CD4-positive, CD25-positive, alpha-beta regulatory T cell (primary cell): ENCODE measurements around the gene AGXT. TPM values are rescaled to one million over a fixed set of nuclear protein-coding genes. Genes with fewer than 3 reads are reported as not detected.
"Not testable (repeated sequence)": the region's sequence is repeated elsewhere in the genome, so short reads cannot be mapped to it uniquely, and the experiment has no call there.

Experiments
- ATAC-seq, 2 donors: fragments of 150-1000 bp; cut with Tn5 transposase; one replicate each; pipeline ENCODE4 v1.10.0; 2021; ENCODE audit warnings: low read depth in 2 of 2, moderate number of reproducible peaks in 2 of 2, moderate library complexity in 1 of 2
- DNase-seq, 3 donors: peaks; one replicate each; pipeline versions ENCODE4 v3.0.0 to v3.0.0-alpha.2; 2012 to 2022; ENCODE audit warnings: mixed read lengths in 1 of 3
- H3K27ac ChIP-seq: one replicate; pipeline ENCODE4 v1.7.0; 2013; ENCODE audit warnings: mild to moderate bottlenecking, low read length; ENCODE audit not compliant: insufficient read depth, poor library complexity, severe bottlenecking
- H3K27me3 ChIP-seq: one replicate; pipeline ENCODE4 v1.7.0; 2013; ENCODE audit warnings: low read length; ENCODE audit not compliant: control insufficient read depth, insufficient read depth
- H3K36me3 ChIP-seq: one replicate; pipeline ENCODE4 v1.7.0; 2013; ENCODE audit warnings: mild to moderate bottlenecking, low read length, moderate library complexity; ENCODE audit not compliant: control insufficient read depth, insufficient read depth
- H3K4me1 ChIP-seq: 2 replicates; pipeline ENCODE4 v1.7.0; 2013; ENCODE audit warnings: mild to moderate bottlenecking, low read length; ENCODE audit not compliant: insufficient read depth, control insufficient read depth, poor library complexity, severe bottlenecking
- H3K4me3 ChIP-seq: one replicate; pipeline ENCODE4 v1.7.0; 2013; ENCODE audit warnings: low read depth, mild to moderate bottlenecking, low read length, moderate library complexity
- H3K9me3 ChIP-seq, 2 experiments: 1 replicate in 1 of 2; 2 replicates in 1 of 2; pipeline ENCODE4 v1.7.0; 2013; ENCODE audit warnings: low read length in 2 of 2, mild to moderate bottlenecking in 1 of 2, moderate library complexity in 1 of 2; ENCODE audit not compliant: control insufficient read depth in 2 of 2
- H3K27ac Mint-ChIP-seq, 3 donors: one replicate each; pipeline ENCODE4 v1.8.0; 2020 to 2022; ENCODE audit warnings: mild to moderate bottlenecking in 3 of 3, mixed read lengths in 3 of 3, moderate library complexity in 2 of 3
- H3K27me3 Mint-ChIP-seq: one replicate; pipeline ENCODE4 v1.8.0; 2022; ENCODE audit warnings: mild to moderate bottlenecking, mixed read lengths
- H3K36me3 Mint-ChIP-seq: one replicate; pipeline ENCODE4 v1.8.0; 2020; ENCODE audit warnings: mixed read lengths
- H3K4me1 Mint-ChIP-seq, 4 donors: one replicate each; pipeline ENCODE4 v1.8.0; 2020 to 2022; ENCODE audit warnings: mixed read lengths in 4 of 4, mild to moderate bottlenecking in 1 of 4
- H3K4me3 Mint-ChIP-seq, 4 donors: one replicate each; pipeline ENCODE4 v1.8.0; 2020 to 2022; ENCODE audit warnings: mild to moderate bottlenecking in 4 of 4, mixed read lengths in 4 of 4, moderate library complexity in 3 of 4
- H3K9me3 Mint-ChIP-seq, 7 donors: one replicate each; pipeline ENCODE4 v1.8.0; 2020 to 2022; ENCODE audit warnings: mixed read lengths in 7 of 7, mild to moderate bottlenecking in 3 of 7, moderate library complexity in 2 of 7
- polyA plus RNA-seq, 4 donors: library from polyadenylated mRNA; unstranded; fragments of 300-500 nt; fragmentation: Illumina TruSeq; gene quantifications; one replicate each; pipeline ENCODE4 v1.2.3, GENCODE V29; 2021
- total RNA-seq: library from RNA; stranded (reverse); gene quantifications from one replicate; pipeline ENCODE4 v1.2.3, GENCODE V29; 2022

Gene AGXT
- total and polyA plus RNA-seq, 5 donors from 2014 or later: not detected

DNA sequence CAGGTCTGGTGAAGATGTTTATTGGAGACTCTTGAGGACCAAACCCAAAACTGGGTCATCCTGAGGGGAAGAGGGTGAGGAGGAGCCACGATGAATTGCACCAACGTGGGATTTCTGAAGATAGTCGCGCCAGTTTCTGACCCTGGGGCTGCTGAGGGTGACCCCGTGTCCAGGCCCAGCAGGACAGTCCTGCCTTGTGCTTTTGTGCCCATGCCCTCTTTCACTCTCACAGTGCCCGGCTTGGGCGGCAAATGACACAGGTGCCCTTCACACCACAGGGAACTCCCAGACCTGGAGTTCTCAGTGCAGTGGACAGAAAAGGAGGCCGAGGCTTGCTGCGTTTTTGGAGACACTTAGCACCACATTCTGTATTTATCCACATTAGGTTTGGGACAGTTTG is 33.1 kb upstream of the AGXT start:
- Mint-ChIP-seq H3K4me3 (no peak overlapping the region), H3K27ac (peak overlapping the region in 1 of 3 donors; percentile 26), H3K4me1 (peaks cover 0 to 6% (median 0%) of the 10 kb centered on the region in 4 donors), H3K36me3 (no peaks in the 10 kb centered on the region), H3K9me3 (peaks cover 0 to 1% (median 0%) of the 10 kb centered on the region in 7 donors), H3K27me3 (peaks cover 29% of the 10 kb centered on the region)
- H3K4me1 ChIP-seq: peaks cover 11% of the 10 kb centered on the region
- H3K4me3 ChIP-seq: no peak overlapping the region
- no peaks in the 10 kb centered on the region for H3K36me3 ChIP-seq
- no peaks in the 10 kb centered on the region for H3K27me3 ChIP-seq
- no peak for DNase-seq
- no peaks in the 10 kb centered on the region for H3K9me3 ChIP-seq
- no peak for ATAC-seq
- H3K27ac ChIP-seq: no peak overlapping the region

DNA sequence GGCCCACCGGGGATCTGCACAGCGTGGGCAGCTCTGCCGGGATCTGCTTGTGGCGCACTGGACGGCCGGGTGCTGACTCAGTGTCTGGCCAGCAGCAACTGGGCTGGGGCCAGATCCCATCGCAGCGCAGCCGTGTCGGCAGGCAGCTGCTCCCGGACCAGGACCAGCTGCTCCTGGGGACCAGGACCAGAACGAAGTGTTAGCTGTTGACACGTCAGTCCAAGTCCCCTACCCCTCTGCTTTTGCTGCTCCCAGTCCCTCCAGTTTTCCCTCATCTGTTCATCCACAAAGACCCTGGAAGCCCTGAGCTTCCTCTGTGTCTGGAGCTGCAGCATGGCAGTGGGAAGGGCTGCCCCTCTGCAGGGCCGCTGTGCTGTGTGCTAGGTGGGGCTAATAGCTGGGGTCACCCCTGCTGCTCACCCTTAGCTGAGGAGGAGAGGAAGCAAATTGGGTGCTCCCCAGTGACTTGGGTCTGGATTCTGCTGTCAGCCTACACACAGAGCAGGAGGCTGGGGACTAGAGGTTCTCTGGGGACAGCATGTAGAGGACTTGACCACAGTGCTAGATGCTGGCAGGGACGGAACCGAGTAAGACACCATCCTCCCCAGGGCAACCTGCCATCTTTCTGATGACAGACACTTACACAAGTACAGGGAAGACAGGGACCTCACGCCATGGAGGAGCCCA is 31.7 kb upstream of the AGXT start:
- no peaks in the 10 kb centered on the region for H3K27me3 ChIP-seq
- peaks cover 22% of the 10 kb centered on the region for H3K27me3 Mint-ChIP-seq
- ATAC-seq (no peak), DNase-seq (no peak)
- H3K4me1 Mint-ChIP-seq: peaks cover 0 to under 1% (median 0%) of the 10 kb centered on the region in 4 donors
- H3K36me3 Mint-ChIP-seq: no peaks in the 10 kb centered on the region
- H3K4me3 ChIP-seq: no peak overlapping the region
- H3K9me3 Mint-ChIP-seq: peaks cover 0 to 1% (median 0%) of the 10 kb centered on the region in 7 donors
- H3K27ac ChIP-seq: no peak overlapping the region
- H3K36me3 ChIP-seq: no peaks in the 10 kb centered on the region
- H3K4me3 Mint-ChIP-seq: no peak overlapping the region
- no peak overlapping the region for H3K27ac Mint-ChIP-seq
- peaks cover 5% of the 10 kb centered on the region for H3K4me1 ChIP-seq
- H3K9me3 ChIP-seq: no peaks in the 10 kb centered on the region

DNA sequence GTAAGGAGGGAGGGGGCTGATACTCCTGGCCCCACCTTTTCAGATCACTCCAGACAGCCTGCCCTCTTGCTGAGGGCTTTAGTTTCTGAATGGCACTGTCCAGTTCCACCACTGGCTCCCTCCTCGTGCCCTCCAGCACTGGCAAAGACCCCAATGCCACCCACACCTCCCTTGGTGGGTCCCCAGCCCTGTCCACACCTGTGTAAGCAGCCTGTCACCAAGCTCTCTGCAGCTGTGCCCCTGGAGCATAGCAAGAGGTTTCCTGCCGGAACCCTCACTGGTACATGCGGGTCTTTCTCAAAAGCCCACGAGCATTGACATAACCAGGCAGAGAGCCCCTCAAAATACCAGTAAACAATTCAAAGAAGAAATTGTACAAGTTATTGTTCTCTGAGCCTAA is 31.0 kb upstream of the AGXT start:
- Histone ChIP-seq H3K36me3 (no peaks in the 10 kb centered on the region), H3K4me1 (peaks cover 2% of the 10 kb centered on the region), H3K27ac (no peak overlapping the region), H3K4me3 (no peak overlapping the region), H3K9me3 (no peaks in the 10 kb centered on the region), H3K27me3 (no peaks in the 10 kb centered on the region)
- Mint-ChIP-seq H3K9me3 (peaks cover 0 to 2% (median 0%) of the 10 kb centered on the region in 7 donors), H3K27ac (no peak overlapping the region), H3K4me1 (no peaks in the 10 kb centered on the region), H3K4me3 (no peak overlapping the region), H3K36me3 (no peaks in the 10 kb centered on the region), H3K27me3 (peaks cover 27% of the 10 kb centered on the region)
- ATAC-seq (no peak), DNase-seq (no peak)

DNA sequence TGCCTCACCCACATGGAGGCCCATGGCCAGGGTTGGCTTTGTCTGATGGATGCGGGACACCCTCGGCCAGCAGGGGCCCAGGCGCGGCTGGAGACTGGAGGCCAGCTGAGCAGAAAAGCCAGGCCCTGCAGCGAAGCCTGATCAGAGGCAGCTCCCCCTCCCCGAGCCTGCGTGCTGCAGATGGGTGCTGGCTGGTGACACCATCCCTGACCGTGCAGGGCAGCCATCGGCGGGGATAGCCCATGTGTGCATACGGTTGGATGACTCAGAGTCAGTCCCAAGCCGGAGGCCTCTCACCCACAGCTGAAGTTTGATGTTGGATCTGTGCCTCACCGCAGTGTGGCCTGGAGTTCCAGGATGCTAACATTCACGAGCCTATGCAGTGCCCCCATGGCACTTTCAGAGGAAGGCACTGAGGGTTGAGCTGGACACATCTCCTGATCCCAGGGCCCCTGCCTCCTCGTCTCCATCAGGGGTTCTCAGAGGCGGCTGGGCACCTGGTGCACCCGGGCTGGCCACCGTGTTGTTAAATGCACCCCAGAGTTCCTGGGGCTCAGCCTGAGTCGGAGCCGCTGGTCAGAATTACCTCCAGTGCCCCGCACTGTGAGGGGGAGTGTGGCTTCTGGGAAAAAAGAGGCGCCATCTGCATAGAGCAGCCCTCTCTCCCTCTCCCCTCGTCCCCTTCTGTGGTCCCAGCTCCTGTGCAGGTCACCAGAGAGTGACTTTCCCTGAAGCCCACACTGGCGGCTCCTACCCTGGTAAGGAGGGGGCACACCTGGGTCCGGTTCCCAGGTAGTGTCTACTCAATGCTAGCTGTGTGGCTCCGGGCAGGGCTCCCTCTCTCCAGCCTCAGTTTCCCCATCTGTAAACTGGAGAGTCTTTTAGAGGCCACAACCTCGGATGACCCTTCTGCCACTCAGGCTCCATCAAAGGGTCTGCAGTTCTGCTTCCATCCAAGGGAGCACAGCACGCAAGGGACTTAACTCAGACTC is 29.2 kb upstream of the AGXT start:
- peaks cover 0 to 2% (median 0%) of the 10 kb centered on the region in 7 donors for H3K9me3 Mint-ChIP-seq
- no peaks in the 10 kb centered on the region for H3K36me3 Mint-ChIP-seq
- Histone ChIP-seq H3K9me3 (no peaks in the 10 kb centered on the region), H3K4me3 (no peak overlapping the region), H3K27me3 (no peaks in the 10 kb centered on the region), H3K36me3 (no peaks in the 10 kb centered on the region), H3K27ac (no peak overlapping the region), H3K4me1 (no peaks in the 10 kb centered on the region)
- no peak for DNase-seq
- no peak overlapping the region for H3K27ac Mint-ChIP-seq
- H3K4me3 Mint-ChIP-seq: no peak overlapping the region
- ATAC-seq: no peak
- no peaks in the 10 kb centered on the region for H3K4me1 Mint-ChIP-seq
- peaks cover 36% of the 10 kb centered on the region for H3K27me3 Mint-ChIP-seq

DNA sequence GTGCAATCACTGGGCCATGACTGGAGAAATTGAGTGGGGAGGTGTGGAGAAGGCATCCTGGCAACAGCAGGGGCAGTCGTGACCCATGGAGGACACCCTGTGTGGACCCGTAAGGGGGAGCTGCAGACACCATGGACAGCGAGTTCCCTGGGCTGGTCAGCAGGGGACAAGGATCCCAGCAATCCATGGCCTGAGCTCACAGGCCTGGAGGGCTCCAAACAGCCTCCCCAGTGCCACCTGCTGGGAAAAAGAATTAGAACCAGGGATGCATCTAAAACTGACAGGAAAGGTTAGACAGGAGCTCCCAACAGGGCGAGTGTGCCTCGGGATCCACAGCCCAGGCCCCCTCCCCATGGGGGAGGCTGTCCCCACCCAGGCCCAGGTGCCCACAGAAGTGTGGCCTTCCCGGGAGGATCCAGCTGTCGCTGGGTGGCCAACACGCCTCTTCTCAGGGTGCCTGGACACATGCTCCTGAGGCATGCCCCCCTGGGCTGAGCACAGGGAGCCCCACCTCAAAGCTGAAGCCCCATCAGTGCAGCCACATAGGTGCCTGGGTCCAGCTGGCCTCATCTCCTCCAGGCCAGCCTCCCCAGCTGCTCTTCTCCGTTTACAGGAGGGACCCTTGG is 28.1 kb upstream of the AGXT start:
- Mint-ChIP-seq H3K9me3 (peaks cover 0 to 2% (median 1%) of the 10 kb centered on the region in 7 donors), H3K27ac (no peak overlapping the region), H3K36me3 (no peaks in the 10 kb centered on the region), H3K27me3 (peaks cover 32% of the 10 kb centered on the region), H3K4me1 (no peaks in the 10 kb centered on the region), H3K4me3 (no peak overlapping the region)
- DNase-seq: peak in 1 of 3 donors; percentile 18
- H3K9me3 ChIP-seq: no peaks in the 10 kb centered on the region
- H3K36me3 ChIP-seq: no peaks in the 10 kb centered on the region
- ATAC-seq: no peak
- H3K27ac ChIP-seq: no peak overlapping the region
- no peaks in the 10 kb centered on the region for H3K4me1 ChIP-seq
- no peaks in the 10 kb centered on the region for H3K27me3 ChIP-seq
- H3K4me3 ChIP-seq: no peak overlapping the region

DNA sequence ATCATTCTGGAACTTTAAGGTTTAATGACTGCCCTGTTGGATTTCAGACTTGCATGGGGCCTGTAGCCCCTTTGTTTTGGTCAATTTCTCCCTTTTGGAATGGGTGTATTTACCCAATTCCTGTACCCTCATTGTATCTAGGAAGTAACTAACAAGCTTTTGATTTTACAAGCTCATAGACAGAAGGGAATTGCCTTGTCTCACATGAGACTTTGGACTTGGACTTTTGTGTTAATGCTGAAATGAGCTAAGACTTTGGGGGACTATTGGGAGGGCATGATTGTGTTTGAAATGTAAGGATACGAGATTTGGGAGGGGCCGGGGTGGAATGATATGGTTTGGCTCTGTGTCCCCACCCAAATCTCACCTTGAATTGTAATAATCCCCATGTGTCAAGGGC is 22.3 kb upstream of the AGXT start:
- not testable (repeated sequence) for H3K27ac Mint-ChIP-seq, H3K4me3 Mint-ChIP-seq

DNA sequence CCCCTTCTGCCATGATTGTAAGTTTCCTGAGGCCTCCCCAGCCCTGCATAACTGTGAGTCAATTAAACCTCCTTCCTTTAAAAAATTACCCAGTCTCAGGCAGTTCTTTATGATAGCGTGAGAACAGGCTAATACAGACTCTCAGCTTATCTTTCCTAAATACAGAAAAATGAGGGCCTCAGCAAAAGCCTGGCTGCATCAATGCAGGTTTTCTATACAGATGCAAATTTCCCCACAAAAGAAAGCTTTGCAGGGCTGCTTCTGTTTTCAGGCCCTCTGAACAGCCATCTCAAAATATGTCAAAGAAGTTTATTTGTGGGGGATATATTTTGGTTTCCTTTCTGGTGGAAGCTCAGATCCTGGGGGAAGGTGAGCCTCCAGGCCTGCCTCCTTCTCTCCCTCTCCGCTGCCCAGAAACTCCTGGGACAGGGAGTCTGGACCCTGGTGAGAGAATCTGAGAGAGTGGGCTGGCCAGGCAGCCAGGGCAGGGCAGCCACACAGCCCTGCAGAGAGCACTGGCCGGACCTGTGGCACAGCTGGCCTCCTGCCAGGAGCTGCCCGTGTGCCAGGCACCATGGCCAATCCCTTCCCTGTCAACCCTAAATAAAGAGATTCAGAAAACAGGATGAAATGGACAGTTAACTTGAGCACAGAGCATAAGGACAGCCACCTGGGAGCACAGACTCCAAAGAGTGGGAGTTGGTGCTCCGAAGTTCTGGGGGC is 21.6 kb upstream of the AGXT start:
- DNase-seq (no peak), ATAC-seq (no peak)
- Histone ChIP-seq H3K27ac (no peak overlapping the region), H3K4me1 (no peaks in the 10 kb centered on the region), H3K9me3 (no peaks in the 10 kb centered on the region), H3K4me3 (no peak overlapping the region), H3K27me3 (no peaks in the 10 kb centered on the region), H3K36me3 (no peaks in the 10 kb centered on the region)
- Mint-ChIP-seq H3K4me3 (peak overlapping the region in 1 of 4 donors; percentile 38), H3K9me3 (peaks cover 0 to 5% (median 1%) of the 10 kb centered on the region in 7 donors), H3K27me3 (peaks cover 12% of the 10 kb centered on the region), H3K36me3 (no peaks in the 10 kb centered on the region), H3K27ac (no peak overlapping the region), H3K4me1 (no peaks in the 10 kb centered on the region)

More for the DNA sequence above, 22.3 kb upstream of the AGXT start:
- DNase-seq, H3K27me3 ChIP-seq, H3K36me3 ChIP-seq, H3K9me3 ChIP-seq, H3K36me3 Mint-ChIP-seq, H3K4me1 Mint-ChIP-seq, H3K27ac ChIP-seq, ATAC-seq, H3K4me1 ChIP-seq, H3K9me3 Mint-ChIP-seq, H3K4me3 ChIP-seq: not testable (repeated sequence)
- H3K27me3 Mint-ChIP-seq: peaks cover 13% of the 10 kb centered on the region
